Ectodermal cell (in vitro differentiated cells): ENCODE results near the gene B4GALT3.
A peak's percentile ranks its signal among the peaks of the same experiment; 100 is the strongest.

Experiments used
- H3K27ac ChIP-seq: 2 replicates; pipeline ENCODE4 v1.7.0; 2013; ENCODE audit warnings: mild to moderate bottlenecking, low read depth, low read length; ENCODE audit not compliant: insufficient read depth, poor library complexity, severe bottlenecking
- H3K27me3 ChIP-seq: 2 replicates; pipeline ENCODE4 v1.7.0; 2013; ENCODE audit warnings: mild to moderate bottlenecking, low read length; ENCODE audit not compliant: insufficient read depth, control insufficient read depth, poor library complexity, severe bottlenecking
- H3K36me3 ChIP-seq: one replicate; pipeline ENCODE4 v1.7.0; 2013; ENCODE audit warnings: low read length; ENCODE audit not compliant: control insufficient read depth, insufficient read depth
- H3K4me1 ChIP-seq: one replicate; pipeline ENCODE4 v1.7.0; 2013; ENCODE audit warnings: low read length; ENCODE audit not compliant: control insufficient read depth, insufficient read depth
- H3K4me3 ChIP-seq: 2 replicates; pipeline ENCODE4 v1.7.0; 2013; ENCODE audit warnings: low read depth, low read length, control low read depth; ENCODE audit not compliant: insufficient read depth
- H3K9me3 ChIP-seq: 2 replicates; pipeline ENCODE4 v1.7.0; 2013; ENCODE audit warnings: mild to moderate bottlenecking, low read length, moderate library complexity; ENCODE audit not compliant: control insufficient read depth
- WGBS, 2 experiments: methylation state at CpG; one replicate each; pipeline ENCODE4 v1.1.7; 2013; ENCODE audit warnings: missing lambda C conversion rate in 2 of 2; 5-methylcytosine and 5-hydroxymethylcytosine counted together

B4GALT3 gene

DNA sequence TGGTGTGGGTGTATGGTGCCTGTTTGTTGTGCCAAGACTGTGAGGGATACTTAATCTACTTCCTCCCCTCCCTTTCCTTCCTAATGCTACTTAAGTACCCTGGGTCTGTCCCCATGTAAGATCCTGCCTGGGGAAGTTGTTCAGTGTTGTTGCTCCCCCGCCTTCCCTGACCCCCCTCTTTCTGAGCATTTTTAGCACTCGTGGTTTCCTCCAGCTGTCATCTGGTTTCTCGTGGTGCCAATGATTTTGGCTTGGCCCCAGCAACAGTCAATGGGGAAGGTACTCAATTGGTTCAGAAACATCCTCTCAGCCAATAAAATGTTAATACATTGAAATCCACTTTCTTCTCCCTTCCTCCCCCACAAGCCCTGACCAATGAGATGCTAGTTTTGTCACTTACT lies 8.0 kb upstream of the B4GALT3 start:
- WGBS, 2 experiments, result 64 to 68% methylated on average over 3 of the region's 3 CpGs
- Histone ChIP-seq H3K4me1 (no peaks in the 10 kb centered on the region), H3K27me3 (no peaks in the 10 kb centered on the region), H3K9me3 (no peaks in the 10 kb centered on the region), H3K36me3 (no peaks in the 10 kb centered on the region), H3K27ac (no peak overlapping the region), H3K4me3 (no peak overlapping the region)

DNA sequence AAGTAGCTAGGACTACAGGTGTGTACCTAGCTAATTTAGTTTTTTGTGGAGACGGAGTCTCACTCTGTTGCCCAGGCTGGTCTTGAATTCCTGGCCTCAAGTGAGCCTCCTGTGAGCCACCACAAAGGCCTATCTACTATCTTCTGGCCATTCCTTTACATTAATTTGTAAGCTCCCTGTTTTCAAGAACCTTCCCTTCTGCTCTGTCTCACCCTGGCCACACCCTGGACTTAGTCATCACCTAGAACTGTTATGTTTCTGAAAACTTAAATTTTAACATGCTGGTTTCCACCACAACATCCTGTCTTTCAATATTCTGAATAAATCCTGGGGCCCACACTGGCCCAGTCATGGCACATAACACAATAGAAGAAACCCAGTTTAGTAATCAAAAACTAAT lies 4.9 kb upstream of the B4GALT3 start:
- Histone ChIP-seq H3K36me3 (no peaks in the 10 kb centered on the region), H3K27me3 (no peaks in the 10 kb centered on the region), H3K27ac (no peak overlapping the region), H3K4me3 (no peak overlapping the region), H3K9me3 (no peaks in the 10 kb centered on the region), H3K4me1 (no peaks in the 10 kb centered on the region)
- WGBS, 2 experiments, result 83 to 100% methylated on average over 1 of the region's 1 CpG

DNA sequence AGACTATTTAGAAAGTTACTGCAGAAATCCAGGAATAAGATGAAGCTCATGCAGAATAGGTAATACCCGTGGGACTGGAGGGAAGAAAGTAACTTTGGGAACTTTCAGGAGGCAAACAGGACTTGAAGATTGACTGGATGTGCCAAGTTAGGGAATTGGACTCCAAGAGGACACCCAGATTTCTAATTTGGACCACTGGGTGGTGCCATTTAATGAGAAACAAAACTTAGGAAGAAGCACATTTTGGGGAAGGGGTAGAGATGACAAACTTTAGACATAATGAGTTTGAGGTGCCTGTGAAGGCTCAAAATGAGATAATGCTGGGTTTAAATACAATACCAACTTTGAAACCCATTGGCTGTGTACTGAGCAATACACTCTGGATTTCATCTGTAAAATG lies 3.3 kb upstream of the B4GALT3 start:
- no peaks in the 10 kb centered on the region for H3K27me3 ChIP-seq
- no peak overlapping the region for H3K4me3 ChIP-seq
- 75% methylated on average over 1 of the region's 1 CpG for WGBS, 2 experiments
- H3K36me3 ChIP-seq, result no peaks in the 10 kb centered on the region
- no peaks in the 10 kb centered on the region for H3K4me1 ChIP-seq
- H3K9me3 ChIP-seq, result no peaks in the 10 kb centered on the region
- H3K27ac ChIP-seq, result no peak overlapping the region

DNA sequence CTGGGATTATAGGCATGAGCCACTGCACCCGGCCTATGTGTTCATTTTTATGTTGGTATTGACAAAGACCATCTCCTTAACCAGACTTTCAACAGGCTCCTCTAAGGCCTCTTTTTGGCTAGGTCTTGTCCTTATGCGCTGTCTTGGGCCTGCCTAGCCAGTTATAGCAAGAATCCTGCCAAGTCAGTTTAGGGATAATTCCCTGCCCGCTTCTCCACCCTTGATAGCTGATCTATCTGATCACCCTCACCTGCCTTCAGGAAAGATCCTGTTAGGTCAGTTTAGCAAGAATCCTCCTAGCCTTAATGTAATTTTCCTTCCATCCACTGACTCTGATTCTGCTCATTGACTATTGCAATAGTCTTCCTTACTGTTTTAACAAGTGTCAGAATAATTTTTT lies 2.4 kb upstream of the B4GALT3 start:
- Histone ChIP-seq H3K36me3 (peaks cover 4% of the 10 kb centered on the region), H3K4me1 (no peaks in the 10 kb centered on the region), H3K9me3 (no peaks in the 10 kb centered on the region), H3K27ac (no peak overlapping the region), H3K4me3 (no peak overlapping the region), H3K27me3 (no peaks in the 10 kb centered on the region)
- 92 to 95% methylated on average over 3 of the region's 3 CpGs for WGBS, 2 experiments

DNA sequence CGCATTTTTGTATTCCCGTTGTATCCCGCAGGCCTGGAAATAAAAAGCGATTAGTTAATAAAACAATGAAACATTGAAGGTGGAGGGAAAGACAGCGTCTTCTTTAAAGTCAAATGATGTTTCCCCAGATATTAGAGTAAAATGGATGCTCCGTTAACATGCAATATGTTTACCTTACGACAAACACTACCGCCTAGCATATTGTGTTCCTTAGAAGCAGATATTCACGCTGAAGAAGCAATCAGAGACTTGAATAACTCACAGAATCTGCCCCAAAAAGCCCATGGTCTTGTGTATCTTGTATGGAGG lies 583 bp upstream of the B4GALT3 start:
- H3K36me3 ChIP-seq, result peaks cover 17% of the 10 kb centered on the region
- peak overlapping the region; percentile 74 for H3K4me3 ChIP-seq
- H3K27ac ChIP-seq, result peak overlapping the region; percentile 51
- WGBS, 2 experiments, result 63 to 67% methylated on average over 9 of the region's 9 CpGs
- no peaks in the 10 kb centered on the region for H3K4me1 ChIP-seq
- no peaks in the 10 kb centered on the region for H3K9me3 ChIP-seq
- H3K27me3 ChIP-seq, result no peaks in the 10 kb centered on the region

DNA sequence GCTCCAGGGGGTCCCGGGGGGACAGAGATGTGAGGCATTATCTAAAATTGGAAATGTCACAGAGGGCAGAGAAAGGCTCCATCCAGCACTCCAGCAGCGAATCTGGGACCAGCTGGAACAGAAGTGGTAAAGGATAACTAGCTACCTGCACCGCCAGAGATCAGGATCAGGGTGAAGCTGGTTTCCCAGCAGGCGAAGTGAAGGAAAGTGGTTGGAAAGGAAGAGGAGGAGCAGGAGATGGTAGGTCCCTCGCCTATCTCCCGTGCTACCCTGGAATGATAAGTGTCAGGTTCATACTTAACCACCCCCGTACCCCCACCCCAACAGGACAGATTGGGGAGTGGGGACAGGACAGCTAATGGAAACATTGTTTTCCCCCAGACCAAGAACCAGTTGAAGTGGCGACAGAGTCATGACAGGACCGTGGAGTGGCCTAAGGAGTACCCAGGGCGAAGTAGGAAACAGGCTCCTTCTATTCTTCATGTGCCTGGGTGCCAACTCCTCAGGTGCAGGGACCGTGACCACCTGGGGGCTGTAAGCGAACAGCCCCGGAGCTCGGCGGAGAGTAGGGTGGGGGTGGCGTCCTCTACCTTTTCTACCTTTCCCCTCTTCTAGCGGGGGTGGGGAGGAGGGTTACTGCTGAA lies 717 bp downstream of the B4GALT3 start:
- WGBS, 2 experiments, result 31 to 34% methylated on average over 16 to 17 of the region's 17 CpGs
- no peaks in the 10 kb centered on the region for H3K27me3 ChIP-seq
- H3K27ac ChIP-seq, result no peak overlapping the region
- H3K9me3 ChIP-seq, result no peaks in the 10 kb centered on the region
- peak overlapping the region; percentile 74 for H3K4me3 ChIP-seq
- peaks cover 30% of the 10 kb centered on the region for H3K36me3 ChIP-seq
- H3K4me1 ChIP-seq, result no peaks in the 10 kb centered on the region

DNA sequence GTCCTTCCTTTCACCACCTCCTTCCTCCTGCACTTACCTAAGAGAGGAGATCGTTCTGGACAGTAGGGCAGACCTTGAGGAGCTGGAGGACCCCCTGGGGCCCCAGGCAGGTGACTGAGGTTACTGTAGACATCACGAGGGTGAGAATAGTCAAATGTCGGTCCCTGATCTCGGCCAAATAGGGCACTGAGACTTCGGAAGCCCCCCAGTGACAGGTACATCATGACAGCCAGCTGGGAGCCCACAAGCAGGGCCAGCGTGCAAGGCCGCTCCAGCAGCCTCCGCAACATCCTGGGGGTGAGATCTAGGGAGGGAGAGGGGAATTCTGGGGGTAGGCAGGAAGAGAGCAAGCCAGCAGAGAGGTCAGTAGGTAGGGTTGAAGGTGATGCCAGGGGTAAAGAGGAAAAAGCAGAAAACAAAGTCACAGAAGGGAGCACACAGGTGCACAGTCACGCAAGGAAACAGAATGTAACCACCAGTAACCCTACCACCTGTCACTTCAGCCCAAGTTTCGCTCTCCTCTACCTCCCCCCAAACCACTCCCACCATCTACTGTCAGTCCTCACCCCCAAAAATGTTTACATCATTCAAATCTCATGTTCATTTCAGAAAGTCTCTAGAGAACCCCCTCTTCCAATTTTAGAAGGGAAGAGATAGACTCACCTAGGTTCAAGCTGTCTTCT lies 1.4 kb downstream of the B4GALT3 start:
- Histone ChIP-seq H3K9me3 (no peaks in the 10 kb centered on the region), H3K27me3 (no peaks in the 10 kb centered on the region), H3K36me3 (peaks cover 35% of the 10 kb centered on the region), H3K4me1 (no peaks in the 10 kb centered on the region), H3K27ac (no peak overlapping the region), H3K4me3 (no peak overlapping the region)
- WGBS, 2 experiments, result 92 to 93% methylated on average over 10 of the region's 10 CpGs

DNA sequence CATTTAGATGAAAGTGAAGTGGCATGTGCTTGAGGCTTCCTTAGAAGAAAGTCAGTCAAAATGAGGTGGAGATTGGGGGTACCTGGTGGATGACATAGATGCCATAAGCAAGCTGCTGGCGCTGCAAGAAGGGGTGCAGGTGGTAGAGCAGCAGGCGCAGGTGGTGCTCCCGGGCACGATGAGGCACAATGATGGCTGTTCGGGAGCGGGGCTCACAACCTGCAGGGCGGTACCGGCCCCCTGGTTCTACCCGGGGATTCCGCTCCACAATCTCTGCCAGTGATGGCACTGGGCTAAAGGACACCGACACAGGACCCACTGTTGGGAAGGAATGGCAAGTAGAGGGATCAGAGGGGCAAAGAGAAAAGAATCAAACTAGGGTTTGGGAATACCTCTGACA lies 2.4 kb downstream of the B4GALT3 start:
- H3K27ac ChIP-seq, result no peak overlapping the region
- no peaks in the 10 kb centered on the region for H3K27me3 ChIP-seq
- H3K4me1 ChIP-seq, result no peaks in the 10 kb centered on the region
- 95 to 96% methylated on average over 11 of the region's 11 CpGs for WGBS, 2 experiments
- no peak overlapping the region for H3K4me3 ChIP-seq
- peaks cover 40% of the 10 kb centered on the region for H3K36me3 ChIP-seq
- H3K9me3 ChIP-seq, result no peaks in the 10 kb centered on the region

DNA sequence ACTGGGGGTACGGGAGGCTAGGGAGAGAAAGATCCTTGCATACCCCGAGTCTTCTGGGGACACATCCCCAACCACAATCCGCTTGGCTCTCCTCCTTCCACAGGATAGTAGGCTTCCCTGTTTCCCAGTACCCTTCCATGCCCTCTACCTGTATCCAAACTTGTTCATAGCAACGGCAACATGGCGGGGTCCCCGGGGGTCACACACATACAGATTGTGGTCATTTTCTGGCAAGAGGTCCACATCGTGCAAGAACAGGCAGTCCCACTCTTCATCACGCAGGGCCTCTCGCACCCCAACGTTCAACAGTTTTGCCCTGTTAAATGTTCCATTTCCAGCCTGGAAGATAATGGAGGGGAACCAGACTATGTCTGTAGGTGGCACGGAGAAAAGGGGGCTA lies 3.6 kb downstream of the B4GALT3 start:
- H3K27me3 ChIP-seq, result no peaks in the 10 kb centered on the region
- WGBS, 2 experiments, result 94 to 95% methylated on average over 11 of the region's 11 CpGs
- no peaks in the 10 kb centered on the region for H3K9me3 ChIP-seq
- no peak overlapping the region for H3K27ac ChIP-seq
- no peaks in the 10 kb centered on the region for H3K4me1 ChIP-seq
- H3K4me3 ChIP-seq, result no peak overlapping the region
- H3K36me3 ChIP-seq, result peaks cover 40% of the 10 kb centered on the region

DNA sequence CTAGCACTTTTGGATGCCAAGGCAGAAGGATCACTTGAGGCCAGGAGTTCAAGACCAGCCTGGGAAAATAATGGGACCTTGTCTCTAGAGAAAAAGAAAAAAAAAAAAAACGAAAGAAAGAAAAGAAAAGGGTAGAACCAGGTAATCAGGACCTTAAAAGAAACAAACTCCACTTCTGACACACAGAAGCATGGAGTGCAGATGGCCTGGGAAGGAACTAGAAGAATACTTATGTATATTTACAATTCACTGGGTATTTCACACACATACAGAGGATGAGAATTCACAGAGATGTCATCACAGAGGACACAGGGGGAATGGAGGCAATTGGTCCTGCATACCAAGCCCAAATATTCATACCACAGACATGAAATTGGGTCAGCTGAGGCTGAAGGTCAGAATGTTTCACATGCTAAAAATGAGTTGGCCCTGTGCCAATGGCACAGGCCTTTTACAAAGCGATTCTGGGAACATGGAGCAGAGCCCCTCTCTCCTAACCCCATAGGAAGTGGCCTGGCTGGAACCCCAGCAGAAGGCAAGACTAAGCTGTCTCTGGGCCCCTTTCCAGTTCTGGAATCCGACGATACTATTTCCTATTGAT lies 4.4 kb downstream of the B4GALT3 start:
- 91 to 93% methylated on average over 4 of the region's 4 CpGs for WGBS, 2 experiments
- H3K9me3 ChIP-seq, result no peaks in the 10 kb centered on the region
- H3K27me3 ChIP-seq, result no peaks in the 10 kb centered on the region
- no peak overlapping the region for H3K4me3 ChIP-seq
- no peak overlapping the region for H3K27ac ChIP-seq
- no peaks in the 10 kb centered on the region for H3K4me1 ChIP-seq
- peaks cover 40% of the 10 kb centered on the region for H3K36me3 ChIP-seq
